ENCODE data around the gene LTK. TPM values are rescaled to one million over a fixed set of nuclear protein-coding genes. Genes with fewer than 3 reads are reported as not detected.
A peak's percentile ranks its signal among the peaks of the same experiment; 100 is the strongest.

LTK gene
- total and polyA plus RNA-seq, 12 donors: 0.11 to 1.6 (median 0.49) TPM

DNA sequence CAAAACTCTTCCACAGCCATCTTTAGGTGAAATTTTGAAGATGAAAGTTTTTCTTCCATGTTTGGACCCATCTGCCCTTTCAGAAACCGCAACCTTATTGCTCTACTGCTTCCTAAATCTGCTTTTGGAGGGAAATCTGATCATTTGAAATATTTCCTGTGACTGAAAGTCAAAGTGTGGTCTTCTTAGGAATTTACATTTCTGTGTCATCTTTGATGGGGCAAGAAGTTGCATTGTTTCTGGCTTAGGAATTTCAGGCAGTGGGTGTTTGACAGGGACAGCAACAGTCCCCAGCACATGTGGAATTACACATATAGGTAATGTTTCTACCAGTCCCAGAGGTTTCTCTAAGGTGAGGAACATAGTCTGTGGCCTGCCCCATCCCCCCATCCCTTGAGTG lies 40.1 kb upstream of the LTK start:
- DNase-seq (no peak), ATAC-seq (no peak)
- Histone ChIP-seq H3K9me3 (no peaks in the 10 kb centered on the region), H3K4me3 (no peak overlapping the region), H3K27ac (peak overlapping the region in 2 of 10 donors; percentile 51 to 62), H3K4me1 (peaks cover 0 to 41% (median 20%) of the 10 kb centered on the region in 9 donors), H3K27me3 (no peaks in the 10 kb centered on the region), H3K36me3 (no peaks in the 10 kb centered on the region)
- TF ChIP-seq, protein P1, sequence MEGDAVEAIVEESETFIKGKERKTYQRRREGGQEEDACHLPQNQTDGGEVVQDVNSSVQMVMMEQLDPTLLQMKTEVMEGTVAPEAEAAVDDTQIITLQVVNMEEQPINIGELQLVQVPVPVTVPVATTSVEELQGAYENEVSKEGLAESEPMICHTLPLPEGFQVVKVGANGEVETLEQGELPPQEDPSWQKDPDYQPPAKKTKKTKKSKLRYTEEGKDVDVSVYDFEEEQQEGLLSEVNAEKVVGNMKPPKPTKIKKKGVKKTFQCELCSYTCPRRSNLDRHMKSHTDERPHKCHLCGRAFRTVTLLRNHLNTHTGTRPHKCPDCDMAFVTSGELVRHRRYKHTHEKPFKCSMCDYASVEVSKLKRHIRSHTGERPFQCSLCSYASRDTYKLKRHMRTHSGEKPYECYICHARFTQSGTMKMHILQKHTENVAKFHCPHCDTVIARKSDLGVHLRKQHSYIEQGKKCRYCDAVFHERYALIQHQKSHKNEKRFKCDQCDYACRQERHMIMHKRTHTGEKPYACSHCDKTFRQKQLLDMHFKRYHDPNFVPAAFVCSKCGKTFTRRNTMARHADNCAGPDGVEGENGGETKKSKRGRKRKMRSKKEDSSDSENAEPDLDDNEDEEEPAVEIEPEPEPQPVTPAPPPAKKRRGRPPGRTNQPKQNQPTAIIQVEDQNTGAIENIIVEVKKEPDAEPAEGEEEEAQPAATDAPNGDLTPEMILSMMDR (IDR thresholded peaks at IDR 0.05): no peak
- WGBS, 2 donors: 95 to 98% methylated on average over 1 of the region's 1 CpG
- intact Hi-C loops (cut with DNase I): loop anchor here in 3 of 10 donors (10.0 kb wide), 2 partner anchors 59 to 261 kb away; partner anchors contain the start of gene ITPKA (in 1 of the 3)

DNA sequence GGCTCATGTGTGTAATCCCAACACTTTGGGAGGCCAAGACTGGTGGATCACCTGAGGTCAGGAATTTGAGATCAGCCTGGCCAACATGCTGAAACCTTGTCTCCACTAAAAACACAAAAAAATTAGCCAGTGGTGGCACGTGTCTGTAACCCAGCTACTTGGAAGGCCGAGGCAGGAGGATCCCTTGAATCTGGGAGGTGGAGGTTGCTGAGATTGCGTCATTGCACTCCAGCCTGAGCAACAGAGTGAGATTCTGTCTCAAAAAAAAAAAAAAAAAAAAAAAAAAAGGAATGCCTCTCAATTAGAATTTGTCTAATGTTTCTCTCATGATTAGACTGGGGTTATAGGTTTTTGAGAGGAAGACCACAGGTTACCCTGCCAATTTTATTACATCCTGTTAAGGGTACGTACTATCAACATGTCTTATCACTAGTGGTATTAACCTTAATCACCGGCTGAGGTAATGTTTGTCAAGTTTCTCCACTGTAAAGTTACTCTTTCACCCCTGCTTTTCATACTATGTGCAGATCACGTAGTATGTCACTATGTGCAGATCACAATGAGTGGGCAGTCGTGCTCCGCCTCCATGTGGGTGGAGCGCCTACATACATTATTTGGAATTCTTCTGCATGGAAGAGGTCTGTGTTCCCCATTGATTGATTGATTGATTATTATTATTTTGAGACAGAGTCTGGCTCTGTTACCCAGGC lies 36.6 kb upstream of the LTK start:
- TF ChIP-seq, protein P1 (IDR thresholded peaks at IDR 0.05): no peak
- ATAC-seq: no peak
- H3K27me3 ChIP-seq: no peaks in the 10 kb centered on the region
- no peaks in the 10 kb centered on the region for H3K36me3 ChIP-seq
- peaks cover 0 to 16% (median 7%) of the 10 kb centered on the region in 9 donors for H3K4me1 ChIP-seq
- H3K4me3 ChIP-seq: no peak overlapping the region
- no peak for DNase-seq
- H3K9me3 ChIP-seq: no peaks in the 10 kb centered on the region
- intact Hi-C loops (cut with DNase I): loop anchor here in 3 of 10 donors (10.0 kb wide), 2 partner anchors 55 to 265 kb away; partner anchors contain the start of gene ITPKA (in 1 of the 3)
- 88 to 89% methylated on average over 9 of the region's 9 CpGs for WGBS, 2 donors
- H3K27ac ChIP-seq: no peak overlapping the region

DNA sequence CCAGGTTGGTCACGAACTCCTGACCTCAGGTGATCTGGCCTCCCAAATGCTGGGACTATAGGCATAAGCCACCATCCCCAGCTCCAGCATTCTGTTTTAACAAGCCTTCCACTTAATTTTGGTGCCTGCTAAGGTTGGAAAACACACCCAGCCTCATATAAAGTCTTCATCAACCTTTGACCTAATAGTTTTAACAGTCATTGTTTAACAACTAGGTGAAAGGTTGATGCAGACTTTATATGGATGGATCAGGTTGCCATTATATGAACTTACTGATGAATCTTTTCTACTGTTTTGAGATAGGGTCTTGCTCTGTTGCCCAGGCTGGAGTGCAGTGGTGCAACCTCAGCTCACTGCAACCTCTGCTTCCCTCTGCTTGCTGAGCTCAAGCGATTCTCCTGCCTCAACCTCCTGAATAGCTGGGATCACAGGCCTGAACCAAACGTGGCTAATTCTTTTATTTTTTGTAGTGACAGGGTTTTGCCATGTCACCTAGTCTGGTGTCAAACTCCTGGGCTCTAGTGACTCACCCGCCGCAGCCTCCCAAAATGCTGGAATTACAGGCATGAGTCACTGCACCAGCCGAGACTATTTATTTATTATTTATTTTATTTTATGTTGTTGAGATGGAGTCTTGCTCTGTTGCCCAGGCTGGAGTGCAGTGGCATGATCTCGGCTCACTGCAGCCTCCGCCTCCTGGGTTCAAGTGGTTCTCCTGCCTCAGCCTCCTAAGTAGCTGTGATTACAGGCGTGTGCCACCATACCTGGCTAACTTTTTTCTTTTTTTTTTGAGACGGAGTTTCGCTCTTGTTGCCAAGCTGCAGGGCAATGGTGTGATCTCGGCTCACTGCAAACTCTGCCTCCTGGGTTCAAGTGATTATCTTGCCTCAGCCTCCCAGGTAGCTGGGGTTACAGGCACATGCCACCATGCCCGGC lies 33.5 kb upstream of the LTK start:
- Histone ChIP-seq H3K27me3 (no peaks in the 10 kb centered on the region), H3K4me3 (no peak overlapping the region), H3K27ac (no peak overlapping the region), H3K4me1 (peaks cover 0 to 17% (median 8%) of the 10 kb centered on the region in 9 donors), H3K9me3 (no peaks in the 10 kb centered on the region), H3K36me3 (no peaks in the 10 kb centered on the region)
- TF ChIP-seq, protein P1 (IDR thresholded peaks at IDR 0.05): no peak
- 85 to 88% methylated on average over 13 of the region's 13 CpGs for WGBS, 2 donors
- DNase-seq (no peak), ATAC-seq (no peak)
- intact Hi-C loops (cut with DNase I): no loop called here

DNA sequence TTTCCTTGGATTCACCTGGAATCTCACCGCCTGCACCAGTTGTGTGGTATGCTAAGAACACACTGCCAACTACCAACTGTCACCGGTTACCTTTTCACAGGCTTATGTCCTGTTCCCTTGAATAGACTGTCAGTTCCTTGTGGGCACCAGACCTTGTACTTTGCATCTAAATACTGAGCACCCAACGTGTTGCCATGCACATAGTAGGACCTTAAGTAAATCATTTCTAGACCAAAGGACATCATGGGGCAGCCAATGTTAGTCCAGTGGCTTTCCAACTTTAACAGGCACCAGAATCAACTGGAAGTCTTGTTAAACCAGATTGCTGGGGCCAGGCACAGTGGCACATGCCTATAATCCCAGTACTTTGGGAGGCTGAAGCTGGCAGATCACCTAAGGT lies 31.6 kb upstream of the LTK start:
- no peak for ATAC-seq
- TF ChIP-seq, protein P1 (IDR thresholded peaks at IDR 0.05): no peak
- no peak for DNase-seq
- Histone ChIP-seq H3K27me3 (no peaks in the 10 kb centered on the region), H3K27ac (no peak overlapping the region), H3K4me1 (peaks cover 0 to 17% (median 8%) of the 10 kb centered on the region in 9 donors), H3K4me3 (no peak overlapping the region), H3K9me3 (no peaks in the 10 kb centered on the region), H3K36me3 (no peaks in the 10 kb centered on the region)
- WGBS, 2 donors: 96% methylated on average over 3 of the region's 3 CpGs
- intact Hi-C loops (cut with DNase I): no loop called here
